KMS-11 (cell line): ENCODE data around the gene KDM2A.
A peak's percentile ranks its signal among the peaks of the same experiment; 100 is the strongest.

ENCODE experiments used
- H2AFZ ChIP-seq: fragments of 200-600 bp; sonication (generic); 2 replicates; pipeline ENCODE4 v1.6.1; 2016; ENCODE audit warnings: antibody characterized with exemption, mixed run types, low read depth
- H3K27ac ChIP-seq: fragments of 200-600 bp; sonication (generic); 2 replicates; pipeline ENCODE4 v1.6.1; 2016; ENCODE audit warnings: mild to moderate bottlenecking, mixed run types
- H3K27me3 ChIP-seq: fragments of 200-600 bp; sonication (generic); 2 replicates; pipeline ENCODE4 v1.6.1; 2017; ENCODE audit warnings: mild to moderate bottlenecking, low read depth, mixed run types, moderate library complexity; ENCODE audit not compliant: insufficient read depth
- H3K36me3 ChIP-seq: fragments of 200-600 bp; sonication (generic); 2 replicates; pipeline ENCODE4 v1.6.1; 2017; ENCODE audit warnings: mild to moderate bottlenecking, mixed run types; ENCODE audit not compliant: insufficient read depth
- H3K4me1 ChIP-seq: fragments of 200-600 bp; sonication (generic); 2 replicates; pipeline ENCODE4 v1.6.1; 2016; ENCODE audit warnings: mild to moderate bottlenecking, low read depth, mixed run types; ENCODE audit not compliant: poor library complexity, severe bottlenecking
- H3K4me2 ChIP-seq: fragments of 200-600 bp; sonication (generic); 2 replicates; pipeline ENCODE4 v1.7.0; 2016; ENCODE audit warnings: mild to moderate bottlenecking, mixed run types
- H3K4me3 ChIP-seq: fragments of 200-600 bp; sonication (generic); IDR thresholded peaks from 2 replicates; pipeline ENCODE4 v1.6.1; 2017; ENCODE audit warnings: low read depth, low read length, mixed read lengths; ENCODE audit not compliant: insufficient read depth
- H3K79me2 ChIP-seq: fragments of 200-600 bp; sonication (generic); 2 replicates; pipeline ENCODE4 v1.6.1; 2016; ENCODE audit warnings: low read depth, mixed run types; ENCODE audit not compliant: insufficient read depth
- H3K9ac ChIP-seq: fragments of 200-600 bp; sonication (generic); 2 replicates; pipeline ENCODE4 v1.6.1; 2016; ENCODE audit warnings: mild to moderate bottlenecking, mixed run types
- H4K20me1 ChIP-seq: fragments of 200-600 bp; sonication (generic); 2 replicates; pipeline ENCODE4 v1.6.1; 2016; ENCODE audit warnings: mild to moderate bottlenecking, mixed run types; ENCODE audit not compliant: insufficient read depth
- CTCF ChIP-seq: fragments of 200-600 bp; sonication (generic); conservative IDR thresholded peaks from 2 replicates; pipeline ENCODE4 v1.6.1; 2017; ENCODE audit warnings: low read depth, mild to moderate bottlenecking, antibody characterized with exemption, low read length, moderate library complexity, mixed read lengths

Gene KDM2A

GRCh38 chr11:67251841-67252240, 132.8 kb downstream of the KDM2A start:
- peaks cover 8% of the 10 kb centered on the region; the same call in 1 of the 2 replicates for H4K20me1 ChIP-seq

GRCh38 chr11:67252831-67253239, 133.8 kb downstream of the KDM2A start:
- Histone ChIP-seq H3K4me3 (no peak overlapping the region), H3K9ac (no peak overlapping the region), H3K4me1 (peaks cover 34% of the 10 kb centered on the region), H3K4me2 (no peak overlapping the region), H4K20me1 (peaks cover 8% of the 10 kb centered on the region; the same call in 1 of the 2 replicates), H3K36me3 (peaks cover 31% of the 10 kb centered on the region; the same call in 1 of the 2 replicates), H3K27me3 (no peaks in the 10 kb centered on the region), H3K27ac (no peak overlapping the region), H3K79me2 (peaks cover 4% of the 10 kb centered on the region; the same call in 1 of the 2 replicates), H2AFZ (no peak overlapping the region)
- peak; percentile 64 for TF ChIP-seq CTCF

More at GRCh38 chr11:67251841-67252240, 132.8 kb downstream of the KDM2A start:
- Histone ChIP-seq H2AFZ (no peak overlapping the region), H3K4me3 (no peak overlapping the region), H3K27me3 (no peaks in the 10 kb centered on the region), H3K79me2 (peaks cover 4% of the 10 kb centered on the region; the same call in 1 of the 2 replicates), H3K9ac (no peak overlapping the region), H3K4me1 (peaks cover 43% of the 10 kb centered on the region), H3K27ac (no peak overlapping the region), H3K4me2 (no peak overlapping the region), H3K36me3 (peaks cover 38% of the 10 kb centered on the region; the same call in 1 of the 2 replicates)
- no peak for TF ChIP-seq CTCF

GRCh38 chr11:67253872-67254624, 135.0 kb downstream of the KDM2A start:
- peaks cover 25% of the 10 kb centered on the region; the same call in 1 of the 2 replicates for H3K36me3 ChIP-seq
- no peak overlapping the region for H3K27ac ChIP-seq
- no peak overlapping the region for H2AFZ ChIP-seq
- no peak overlapping the region for H3K4me2 ChIP-seq
- no peak for TF ChIP-seq CTCF
- no peaks in the 10 kb centered on the region for H3K27me3 ChIP-seq
- peaks cover 8% of the 10 kb centered on the region; the same call in 1 of the 2 replicates for H4K20me1 ChIP-seq
- peaks cover 27% of the 10 kb centered on the region for H3K4me1 ChIP-seq
- H3K79me2 ChIP-seq: no peaks in the 10 kb centered on the region
- no peak overlapping the region for H3K4me3 ChIP-seq
- H3K9ac ChIP-seq: no peak overlapping the region

- H3K27ac ChIP-seq: no peak overlapping the region
- H3K36me3 ChIP-seq: peaks cover 25% of the 10 kb centered on the region; the same call in 1 of the 2 replicates
- H3K9ac ChIP-seq: no peak overlapping the region
- TF ChIP-seq CTCF: no peak
- H4K20me1 ChIP-seq: peaks cover 8% of the 10 kb centered on the region; the same call in 1 of the 2 replicates
- no peak overlapping the region for H3K4me2 ChIP-seq
- H3K4me3 ChIP-seq: no peak overlapping the region
- no peak overlapping the region for H2AFZ ChIP-seq
- no peaks in the 10 kb centered on the region for H3K79me2 ChIP-seq
- no peaks in the 10 kb centered on the region for H3K27me3 ChIP-seq
- H3K4me1 ChIP-seq: peaks cover 22% of the 10 kb centered on the region
Observed at GRCh38 chr11:67254798-67255197, 135.7 kb downstream of the KDM2A start.
